Spleen (tissue), 11 donors: Measurements from ENCODE around the gene KRTAP5-1. TPM values are rescaled to one million over a fixed set of nuclear protein-coding genes. Genes with fewer than 3 reads are reported as not detected.

Source experiments
- DNase-seq: peaks from one replicate; pipeline ENCODE4 v3.0.0-alpha.2; 2020
- H3K27ac ChIP-seq, 8 donors: fragments of 200-600 bp; sonication (generic) in 7 of 8; 1 replicate in 4 of 8; 2 replicates in 4 of 8; pipeline versions ENCODE4 v1.5.0 to v1.8.0; 2016 to 2021; ENCODE audit warnings: inconsistent platforms in 4 of 8, mild to moderate bottlenecking in 4 of 8, moderate library complexity in 1 of 8
- H3K27me3 ChIP-seq, 7 donors: fragments of 200-600 bp; sonication (generic) in 6 of 7; replicated peaks in 1 of 7; 1 replicate in 4 of 7; 2 replicates in 3 of 7; pipeline versions ENCODE4 v1.5.0 to v1.8.0; 2016 to 2021; ENCODE audit warnings: inconsistent platforms in 3 of 7, mild to moderate bottlenecking in 1 of 7
- H3K36me3 ChIP-seq, 6 donors: fragments of 200-600 bp; sonication (generic) in 5 of 6; 1 replicate in 4 of 6; 2 replicates in 2 of 6; pipeline versions ENCODE4 v1.5.0 to v1.8.0; 2016 to 2021; ENCODE audit warnings: inconsistent platforms in 2 of 6
- H3K4me1 ChIP-seq, 6 donors: fragments of 200-600 bp; sonication (generic) in 5 of 6; 1 replicate in 3 of 6; 2 replicates in 3 of 6; pipeline versions ENCODE4 v1.5.0 to v1.8.0; 2016 to 2021; ENCODE audit warnings: inconsistent platforms in 3 of 6
- H3K4me3 ChIP-seq, 8 donors: fragments of 200-600 bp; sonication (generic) in 7 of 8; 1 replicate in 4 of 8; 2 replicates in 4 of 8; pipeline versions ENCODE4 v1.5.0 to v1.8.0; 2016 to 2021; ENCODE audit warnings: inconsistent platforms in 4 of 8, mild to moderate bottlenecking in 4 of 8, moderate library complexity in 2 of 8
- H3K9me3 ChIP-seq, 8 donors: fragments of 200-600 bp; sonication (generic) in 7 of 8; 1 replicate in 4 of 8; 2 replicates in 4 of 8; pipeline versions ENCODE4 v1.5.0 to v1.8.0; 2016 to 2021; ENCODE audit warnings: inconsistent platforms in 4 of 8
- POLR2A ChIP-seq, 3 donors: fragments of 450-650 bp; IDR thresholded peaks; one replicate each; pipeline ENCODE4 v1.5.1; 2017; ENCODE audit warnings: antibody characterized with exemption in 3 of 3, mild to moderate bottlenecking in 1 of 3
- POLR2AphosphoS5 ChIP-seq, 3 donors: sonication (generic); formaldehyde crosslinking; IDR thresholded peaks; one replicate each; pipeline ENCODE4 v1.5.1; 2017; ENCODE audit warnings: antibody characterized with exemption in 3 of 3
- WGBS, 5 donors: extraction: QIAGEN DNeasy Blood & Tissue Kit in 3 of 5; methylation state at CpG; one replicate each; pipeline versions ENCODE4 v1.1.5 to v1.1.7; 2013 to 2018; 5-methylcytosine and 5-hydroxymethylcytosine counted together
- intact Hi-C: fragments of 100-400 bp; cut with DNase I; formaldehyde crosslinking; loops from one replicate; pipeline ENCODE4 v1.15.0; 2023; ENCODE audit warnings: low total_unique reads
- polyA plus RNA-seq, 3 donors: library from polyadenylated mRNA; stranded (reverse); fragments of 200-250 nt; gene quantifications; one replicate each; pipeline ENCODE4 v1.2.1, GENCODE V29; 2013
- total RNA-seq, 7 donors: library from RNA; depleted of rRNA in 3 of 7; stranded (reverse); fragments of >200 nt in 3 of 7; fragmentation: NEBNext Ultra II Directional in 4 of 7; extraction: Animal tissue kit (Norgen Biotek cat#: 25700) in 4 of 7; gene quantifications; one replicate each; pipeline versions ENCODE4 v1.1.0 to v1.2.1, GENCODE V29; 2016 to 2021
- TF ChIP-seq, protein P1 (sequence below), 11 experiments: fragments of 200-600 bp in 7 of 11; fragments of 450-650 bp in 4 of 11; sonication (generic) in 4 of 11; IDR thresholded peaks in 8 of 11; conservative IDR thresholded peaks in 3 of 11; 1 replicate in 7 of 11; 2 replicates in 4 of 11; pipeline versions ENCODE4 v1.4.0 to v1.8.0; 2016 to 2021; ENCODE audit warnings: antibody characterized with exemption in 11 of 11, inconsistent platforms in 4 of 11, mild to moderate bottlenecking in 1 of 11
- donor health status: healthy with polysubstance abuse.
- donor health status: DM: no; HTN: no; CAD: no; lungs with moderate emphysema.
- donor health status: DM: no; HTN: no; CAD: no.
- donor health status: Bipolar disorder and iron deficiency.
- donor health status: healthy.
- donor health status: DM: no; HTN: no; CAD: no.
- donor health status: DM: yes; HTN: yes; CAD: no.

The KRTAP5-1 gene
- total and polyA plus RNA-seq, 10 donors = not detected

DNA sequence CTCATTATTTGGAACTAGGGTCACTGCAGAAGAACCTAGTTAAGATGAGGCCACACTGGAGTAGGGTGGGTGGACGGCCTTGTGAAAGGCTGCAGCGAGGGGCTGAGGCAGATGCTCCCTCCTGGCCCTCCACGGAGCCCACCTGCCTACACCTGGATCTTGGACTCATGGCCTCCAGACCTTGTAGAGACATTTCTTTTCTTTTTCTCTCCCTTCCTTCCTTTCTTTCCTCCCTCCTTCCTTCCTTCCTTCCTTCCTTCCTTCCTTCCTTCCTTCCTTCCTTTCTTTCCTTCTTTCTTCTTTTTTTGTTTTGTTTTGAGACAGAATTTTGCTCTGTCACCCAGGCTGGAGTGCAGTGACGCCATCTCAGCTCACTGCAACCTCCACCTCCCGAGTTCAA, 39.7 kb downstream of the KRTAP5-1 start:
- H3K9me3 ChIP-seq = no peaks in the 10 kb centered on the region

DNA sequence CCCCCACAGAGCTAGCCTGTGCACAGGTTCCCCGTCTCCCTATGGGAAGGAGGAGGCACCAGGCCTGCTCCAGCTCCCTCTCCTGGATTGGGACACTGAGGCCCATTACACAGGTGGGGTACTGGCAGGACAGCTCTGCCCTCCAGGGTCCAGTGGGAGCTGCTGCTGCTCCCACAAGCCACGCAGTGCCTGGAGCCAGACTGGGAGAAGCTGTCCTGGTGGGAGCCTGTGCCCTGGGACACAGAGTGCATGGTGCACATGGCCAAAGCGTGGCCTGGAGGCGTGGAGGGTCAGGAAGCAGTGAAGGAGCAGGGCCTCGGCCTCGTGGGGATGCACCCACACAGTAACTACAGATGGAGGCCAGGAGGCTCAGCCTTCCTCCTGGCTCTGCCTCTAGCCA, 40.5 kb downstream of the KRTAP5-1 start:
- WGBS, 5 donors = 80 to 85% (median 81%) methylated on average over 5 to 6 of the region's 6 CpGs; no CpG with 5 or more reads in 1 of the 5 donors
- no peak for DNase-seq
- intact Hi-C loops = no loop called here

More for the DNA sequence above, 39.7 kb downstream of the KRTAP5-1 start:
- DNase-seq = no peak
- intact Hi-C loops = no loop called here
- TF ChIP-seq POLR2A (IDR thresholded peaks at IDR 0.05) = no peak
- TF ChIP-seq, protein P1, sequence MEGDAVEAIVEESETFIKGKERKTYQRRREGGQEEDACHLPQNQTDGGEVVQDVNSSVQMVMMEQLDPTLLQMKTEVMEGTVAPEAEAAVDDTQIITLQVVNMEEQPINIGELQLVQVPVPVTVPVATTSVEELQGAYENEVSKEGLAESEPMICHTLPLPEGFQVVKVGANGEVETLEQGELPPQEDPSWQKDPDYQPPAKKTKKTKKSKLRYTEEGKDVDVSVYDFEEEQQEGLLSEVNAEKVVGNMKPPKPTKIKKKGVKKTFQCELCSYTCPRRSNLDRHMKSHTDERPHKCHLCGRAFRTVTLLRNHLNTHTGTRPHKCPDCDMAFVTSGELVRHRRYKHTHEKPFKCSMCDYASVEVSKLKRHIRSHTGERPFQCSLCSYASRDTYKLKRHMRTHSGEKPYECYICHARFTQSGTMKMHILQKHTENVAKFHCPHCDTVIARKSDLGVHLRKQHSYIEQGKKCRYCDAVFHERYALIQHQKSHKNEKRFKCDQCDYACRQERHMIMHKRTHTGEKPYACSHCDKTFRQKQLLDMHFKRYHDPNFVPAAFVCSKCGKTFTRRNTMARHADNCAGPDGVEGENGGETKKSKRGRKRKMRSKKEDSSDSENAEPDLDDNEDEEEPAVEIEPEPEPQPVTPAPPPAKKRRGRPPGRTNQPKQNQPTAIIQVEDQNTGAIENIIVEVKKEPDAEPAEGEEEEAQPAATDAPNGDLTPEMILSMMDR (IDR thresholded peaks at IDR 0.05 in 8 of 11, conservative IDR thresholded peaks at IDR 0.05 in 3 of 11) = no peak
- no peak for TF ChIP-seq POLR2AphosphoS5 (IDR thresholded peaks at IDR 0.05)
- H3K27me3 ChIP-seq = peaks cover 0 to 81% (median 36%) of the 10 kb centered on the region in 7 donors
- H3K36me3 ChIP-seq = no peaks in the 10 kb centered on the region
- H3K27ac ChIP-seq = no peak overlapping the region
- peaks cover 17 to 28% (median 25%) of the 10 kb centered on the region in 6 donors for H3K4me1 ChIP-seq
- 59 to 74% (median 68%) methylated on average over 5 of the region's 5 CpGs for WGBS, 5 donors
- no peak overlapping the region for H3K4me3 ChIP-seq

DNA sequence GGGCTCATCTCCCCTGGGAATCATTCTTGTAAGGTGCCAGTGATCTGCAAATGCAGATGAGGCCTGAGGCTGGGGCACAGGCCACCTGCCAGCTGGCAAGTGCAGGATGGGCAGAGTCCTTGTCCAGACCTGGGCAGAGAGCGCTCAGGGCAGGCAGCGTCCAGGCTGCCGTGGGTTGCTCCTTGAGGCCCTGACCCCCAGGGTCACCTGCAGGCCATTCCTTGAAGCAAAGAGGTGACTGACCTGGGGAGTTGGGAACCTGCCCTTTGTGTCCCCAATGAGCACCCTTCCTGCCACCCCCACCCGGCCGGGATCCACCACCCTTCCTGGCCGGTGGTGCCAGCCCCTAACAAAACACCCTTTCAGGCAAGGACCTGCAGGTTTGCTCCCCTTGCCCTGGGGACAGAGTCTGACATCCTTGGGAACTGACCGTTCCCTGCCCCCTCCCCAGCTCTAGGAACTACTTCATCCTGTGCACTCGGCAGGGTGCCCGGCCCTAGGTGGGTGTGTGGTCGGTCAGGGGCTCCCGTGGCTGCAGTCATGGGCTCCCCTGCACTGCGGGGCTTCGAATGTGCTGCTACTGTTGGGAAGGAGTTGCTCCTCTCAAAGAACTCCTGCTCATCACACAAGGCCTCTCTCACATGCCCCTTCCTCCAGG, 41.3 kb downstream of the KRTAP5-1 start:
- Histone ChIP-seq H3K4me1 (peaks cover 17 to 28% (median 25%) of the 10 kb centered on the region in 6 donors), H3K4me3 (no peak overlapping the region), H3K36me3 (no peaks in the 10 kb centered on the region), H3K27ac (no peak overlapping the region), H3K27me3 (peaks cover 0 to 76% (median 36%) of the 10 kb centered on the region in 7 donors), H3K9me3 (no peaks in the 10 kb centered on the region)
- DNase-seq = no peak
- 62 to 84% (median 81%) methylated on average over 7 to 13 of the region's 13 CpGs for WGBS, 5 donors
- intact Hi-C loops = no loop called here
- TF ChIP-seq POLR2A (IDR thresholded peaks at IDR 0.05) = no peak
- TF ChIP-seq, protein P1 (IDR thresholded peaks at IDR 0.05 in 8 of 11, conservative IDR thresholded peaks at IDR 0.05 in 3 of 11) = no peak
- TF ChIP-seq POLR2AphosphoS5 (IDR thresholded peaks at IDR 0.05) = no peak

More for the DNA sequence above, 40.5 kb downstream of the KRTAP5-1 start:
- no peak overlapping the region for H3K4me3 ChIP-seq
- no peaks in the 10 kb centered on the region for H3K36me3 ChIP-seq
- H3K4me1 ChIP-seq = peaks cover 17 to 28% (median 25%) of the 10 kb centered on the region in 6 donors
- no peak overlapping the region for H3K27ac ChIP-seq
- TF ChIP-seq, protein P1 (IDR thresholded peaks at IDR 0.05 in 8 of 11, conservative IDR thresholded peaks at IDR 0.05 in 3 of 11) = no peak
- TF ChIP-seq POLR2AphosphoS5 (IDR thresholded peaks at IDR 0.05) (no peak), POLR2A (IDR thresholded peaks at IDR 0.05) (no peak)
- H3K9me3 ChIP-seq = no peaks in the 10 kb centered on the region
- peaks cover 0 to 77% (median 36%) of the 10 kb centered on the region in 7 donors for H3K27me3 ChIP-seq

DNA sequence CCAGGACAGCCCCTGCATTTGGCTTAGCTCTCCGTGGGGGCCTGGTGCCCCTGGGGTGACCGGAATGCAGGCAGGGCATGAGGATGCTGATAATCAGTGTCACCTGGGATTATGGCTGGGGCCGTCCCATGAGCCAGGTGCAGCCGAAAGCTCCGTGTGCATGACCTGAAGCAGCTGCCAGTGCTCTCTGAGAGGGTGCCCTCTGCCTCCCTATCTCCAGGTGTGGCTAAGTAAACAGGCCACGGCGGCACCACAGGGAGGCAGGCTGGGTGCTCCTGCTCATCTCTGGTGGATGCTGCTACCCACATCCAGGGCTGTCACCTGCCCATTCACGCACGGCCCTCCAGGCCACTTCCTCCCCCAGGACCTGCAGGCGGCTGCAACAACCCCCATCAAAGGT, 42.8 kb downstream of the KRTAP5-1 start:
- DNase-seq = no peak
- Histone ChIP-seq H3K27ac (no peak overlapping the region), H3K9me3 (no peaks in the 10 kb centered on the region), H3K36me3 (no peaks in the 10 kb centered on the region), H3K27me3 (peaks cover 0 to 61% (median 23%) of the 10 kb centered on the region in 7 donors), H3K4me3 (no peak overlapping the region), H3K4me1 (peaks cover 5 to 18% (median 13%) of the 10 kb centered on the region in 6 donors)
- WGBS, 5 donors = 69 to 90% (median 77%) methylated on average over 4 to 10 of the region's 10 CpGs
- intact Hi-C loops = no loop called here
- TF ChIP-seq, protein P1 (IDR thresholded peaks at IDR 0.05 in 8 of 11, conservative IDR thresholded peaks at IDR 0.05 in 3 of 11) = no peak
- TF ChIP-seq POLR2AphosphoS5 (IDR thresholded peaks at IDR 0.05) = no peak
- TF ChIP-seq POLR2A (IDR thresholded peaks at IDR 0.05) = no peak
